PC-9 (cell line): Measurements from ENCODE around the gene SLK.

Experiments used
- EZH2 ChIP-seq: fragments of 200-600 bp; sonication (generic); IDR thresholded peaks from 2 replicates; pipeline ENCODE4 v1.8.0; 2017; ENCODE audit warnings: antibody characterized with exemption, low read depth
- TF ChIP-seq, protein P1 (sequence below): fragments of 200-600 bp; sonication (generic); conservative IDR thresholded peaks from 2 replicates; pipeline ENCODE4 v1.6.1; 2017; ENCODE audit warnings: mixed run types, antibody characterized with exemption, mild to moderate bottlenecking, moderate library complexity

DNA sequence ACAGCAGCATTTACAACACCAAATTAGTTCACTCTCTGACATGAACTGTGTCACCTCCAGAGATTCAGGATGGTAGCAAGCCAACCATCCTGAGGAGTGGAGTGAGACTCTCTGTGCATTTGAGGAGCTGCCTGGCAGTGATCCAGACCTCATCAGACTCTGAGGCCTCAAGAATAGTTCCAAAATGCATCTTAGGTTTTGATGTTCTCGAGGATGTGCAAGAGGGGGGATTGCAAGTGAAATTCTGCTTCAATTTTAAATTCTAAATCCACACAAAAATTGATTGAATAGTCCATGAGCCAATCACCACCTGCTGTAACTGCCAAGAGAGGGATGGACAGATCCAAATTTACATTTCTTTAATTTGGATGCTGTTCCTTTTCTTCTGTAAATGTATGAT is 49.7 kb downstream of the SLK start:
- TF ChIP-seq, protein P1, sequence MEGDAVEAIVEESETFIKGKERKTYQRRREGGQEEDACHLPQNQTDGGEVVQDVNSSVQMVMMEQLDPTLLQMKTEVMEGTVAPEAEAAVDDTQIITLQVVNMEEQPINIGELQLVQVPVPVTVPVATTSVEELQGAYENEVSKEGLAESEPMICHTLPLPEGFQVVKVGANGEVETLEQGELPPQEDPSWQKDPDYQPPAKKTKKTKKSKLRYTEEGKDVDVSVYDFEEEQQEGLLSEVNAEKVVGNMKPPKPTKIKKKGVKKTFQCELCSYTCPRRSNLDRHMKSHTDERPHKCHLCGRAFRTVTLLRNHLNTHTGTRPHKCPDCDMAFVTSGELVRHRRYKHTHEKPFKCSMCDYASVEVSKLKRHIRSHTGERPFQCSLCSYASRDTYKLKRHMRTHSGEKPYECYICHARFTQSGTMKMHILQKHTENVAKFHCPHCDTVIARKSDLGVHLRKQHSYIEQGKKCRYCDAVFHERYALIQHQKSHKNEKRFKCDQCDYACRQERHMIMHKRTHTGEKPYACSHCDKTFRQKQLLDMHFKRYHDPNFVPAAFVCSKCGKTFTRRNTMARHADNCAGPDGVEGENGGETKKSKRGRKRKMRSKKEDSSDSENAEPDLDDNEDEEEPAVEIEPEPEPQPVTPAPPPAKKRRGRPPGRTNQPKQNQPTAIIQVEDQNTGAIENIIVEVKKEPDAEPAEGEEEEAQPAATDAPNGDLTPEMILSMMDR: no peak
- no peak for TF ChIP-seq EZH2
